Stimulated activated CD8-positive, alpha-beta memory T cell treated with anti-CD3 and anti-CD28 coated beads, Interleukin-12 subunit alpha, Interleukin-12 subunit beta, amount 100 ng/mL, for 4 hours (primary cell): ENCODE data around the gene VSTM5.
"Not testable (repeated sequence)": the region's sequence is repeated elsewhere in the genome, so short reads cannot be mapped to it uniquely, and the experiment has no call there.

ENCODE experiments used
- DNase-seq: peaks from one replicate; pipeline ENCODE4 v3.0.0-alpha.2; 2020; ENCODE audit warnings: low read depth

The VSTM5 gene

GRCh38 chr11:93796441-93797231 is 53.8 kb downstream of the VSTM5 start:
- no peak for DNase-seq

- DNase-seq, result no peak
Measured at GRCh38 chr11:93791493-93791892, 58.9 kb downstream of the VSTM5 start.

GRCh38 chr11:93784935-93785360 is 65.5 kb downstream of the VSTM5 start:
- no peak for DNase-seq

GRCh38 chr11:93784145-93784934 is 66.1 kb downstream of the VSTM5 start, which contains the start of gene MED17:
Gene MED17, plus strand, starts transcription at chr11:93784282. Its CDS starts 232 bp downstream, at chr11:93784514.
- peak; percentile 78 for DNase-seq

GRCh38 chr11:93783765-93784144 is 66.7 kb downstream of the VSTM5 start:
- no peak for DNase-seq

GRCh38 chr11:93783362-93783761 is 67.1 kb downstream of the VSTM5 start:
- DNase-seq, result no peak

- no peak for DNase-seq
Measured at GRCh38 chr11:93775289-93775688, 75.1 kb downstream of the VSTM5 start.

GRCh38 chr11:93774560-93774959 is 75.9 kb downstream of the VSTM5 start:
- not testable (repeated sequence) for DNase-seq

GRCh38 chr11:93773601-93774200 is 76.7 kb downstream of the VSTM5 start:
- no peak for DNase-seq

- DNase-seq, result no peak
Measured at GRCh38 chr11:93773045-93773477, 77.4 kb downstream of the VSTM5 start.

- no peak for DNase-seq
Measured at GRCh38 chr11:93772123-93772522, 78.3 kb downstream of the VSTM5 start.

GRCh38 chr11:93770160-93770559 is 80.3 kb downstream of the VSTM5 start:
- DNase-seq, result no peak
